ENCODE data around the gene METTL17. TPM values are rescaled to one million over a fixed set of nuclear protein-coding genes. Genes with fewer than 3 reads are reported as not detected.

The METTL17 gene
- total and polyA plus RNA-seq, 2 of the 13 experiments (the other 11 are each of a cell fraction or from before 2014, with no cell fraction given): 122 to 199 TPM

- TF ChIP-seq TRAFD1 (CRISPR knock-in tag; IDR thresholded peaks at IDR 0.05; ENCODE audit: borderline replicate concordance) (0 out of 2 replicates have a peak, but pooled peaks have one; percentile 18), KLF12 (CRISPR knock-in tag; IDR thresholded peaks at IDR 0.05; ENCODE audit: borderline replicate concordance) (peak; percentile 78), ZNF512 (CRISPR knock-in tag; IDR thresholded peaks at IDR 0.05) (no peak), FOXA1 (IDR thresholded peaks at IDR 0.05) (no peak), FOXA1 (CRISPR knock-in tag; IDR thresholded peaks at IDR 0.05) (no peak), ZFP90 (CRISPR knock-in tag; IDR thresholded peaks at IDR 0.05; ENCODE audit: borderline replicate concordance) (peak; percentile 17; the same call in 1 of the 2 replicates), SIN3A (IDR thresholded peaks at IDR 0.05; ENCODE audit: borderline replicate concordance, low read depth, low read length) (peak; percentile 58; the same call in 1 of the 2 replicates), HHEX (CRISPR knock-in tag; IDR thresholded peaks at IDR 0.05) (no peak), ZNF18 (CRISPR knock-in tag; IDR thresholded peaks at IDR 0.05; ENCODE audit: insufficient replicate concordance) (no peak), RARG (CRISPR knock-in tag; IDR thresholded peaks at IDR 0.05; ENCODE audit: low read depth) (no peak), ZNF362 (CRISPR knock-in tag; IDR thresholded peaks at IDR 0.05; ENCODE audit: borderline replicate concordance) (0 out of 2 replicates have a peak, but pooled peaks have one; percentile 25), CREB3 (CRISPR knock-in tag; IDR thresholded peaks at IDR 0.05) (peak; percentile 77; the same call in 1 of the 2 replicates), ZNF576 (CRISPR knock-in tag; IDR thresholded peaks at IDR 0.05) (no peak), ZNF331 (CRISPR knock-in tag; IDR thresholded peaks at IDR 0.05) (peak; percentile 64; the same call in 1 of the 2 replicates), AKNA (CRISPR knock-in tag; IDR thresholded peaks at IDR 0.05; ENCODE audit: borderline replicate concordance) (no peak; the same call in 1 of the 2 replicates)
Measured at GRCh38 chr14:21024585-21025370, 35.0 kb downstream of the METTL17 start, which contains the start of gene NDRG2 (continued).

Data from HepG2 (cell line).